ENCODE data around the gene TP73. TPM values are rescaled to one million over a fixed set of nuclear protein-coding genes. Genes with fewer than 3 reads are reported as not detected.

TP73 gene
- total RNA-seq, 1 experiment from 2014 or later: 19.2 TPM

GRCh38 chr1:3762151-3762872 lies 110.0 kb downstream of the TP73 start:
- Histone ChIP-seq H3K9ac (ENCODE audit: low read length) (no peak overlapping the region), H4K20me1 (ENCODE audit: insufficient read depth) (no peaks in the 10 kb centered on the region), H3K9me2 (ENCODE audit: insufficient read depth) (no peaks in the 10 kb centered on the region), H3K4me1 (ENCODE audit: control insufficient read depth in 1 of 2, insufficient read depth in 2 of 2, low read length in 2 of 2) (no peaks in the 10 kb centered on the region), H3K27ac (ENCODE audit: low read depth, low read length) (no peak overlapping the region), H2AFZ (ENCODE audit: low read depth, low read length, poor library complexity, severe bottlenecking) (no peak overlapping the region), H3K4me3 (replicated peaks in 1 of 2; ENCODE audit: low read depth in 1 of 2, low read length in 2 of 2) (no peak overlapping the region), H3K79me2 (ENCODE audit: insufficient read depth, low read length) (no peaks in the 10 kb centered on the region), H3K9me3 (ENCODE audit: control insufficient read depth in 1 of 2, insufficient read depth in 1 of 2, low read depth in 1 of 2, low read length in 2 of 2) (no peaks in the 10 kb centered on the region), H3K4me2 (ENCODE audit: low read length) (no peak overlapping the region), H3K36me3 (ENCODE audit: control insufficient read depth in 1 of 2, insufficient read depth in 2 of 2, low read length in 2 of 2) (no peaks in the 10 kb centered on the region), H3K27me3 (ENCODE audit: insufficient read depth, low read length) (peaks cover 7% of the 10 kb centered on the region; the same call in 1 of the 2 replicates)
- ATAC-seq (no peak), DNase-seq (ENCODE audit: low read depth, low spot score) (no peak)
- BruUV-seq (replicated peaks): no TSS peak
- CTCF ChIA-PET: no interaction called here
- RAD21 ChIA-PET (ENCODE audit: low non-redundant PET in 1 of 2, low total read pairs in 2 of 2, uncharacterized antibody in 2 of 2, unreplicated experiment in 2 of 2): no interaction called here
- intact Hi-C loops (cut with micrococcal nuclease): no loop called here
- TF ChIP-seq CEBPB (IDR thresholded peaks at IDR 0.05; ENCODE audit: low read depth): no peak
- no peak for TF ChIP-seq CTCF (IDR thresholded peaks at IDR 0.05 in 2 of 3, conservative IDR thresholded peaks at IDR 0.05 in 1 of 3; ENCODE audit: borderline replicate concordance in 1 of 3, insufficient read depth in 1 of 3, low read depth in 2 of 3, low read length in 2 of 3)
- TF ChIP-seq ZFX (IDR thresholded peaks at IDR 0.05): no peak
- no peak for TF ChIP-seq ZBTB33 (IDR thresholded peaks at IDR 0.05; ENCODE audit: extremely low read depth, insufficient replicate concordance, low read length)
- no peak for TF ChIP-seq POLR2AphosphoS5 (IDR thresholded peaks at IDR 0.05; ENCODE audit: low read depth, low read length)
- TF ChIP-seq TCF7L2 (IDR thresholded peaks at IDR 0.05; ENCODE audit: borderline replicate concordance, extremely low read depth, insufficient read depth, insufficient read length): no peak
- no peak for TF ChIP-seq SP1 (IDR thresholded peaks at IDR 0.05; ENCODE audit: low read depth)
- TF ChIP-seq REST (IDR thresholded peaks at IDR 0.05; ENCODE audit: low read depth): no peak
- no peak for TF ChIP-seq MAX (IDR thresholded peaks at IDR 0.05)
- no peak for TF ChIP-seq EZH2 (IDR thresholded peaks at IDR 0.05)
- no peak for TF ChIP-seq RAD21 (IDR thresholded peaks at IDR 0.05; ENCODE audit: low read depth)
- TF ChIP-seq JUND (IDR thresholded peaks at IDR 0.05): no peak
- TF ChIP-seq EZH2phosphoT487 (IDR thresholded peaks at IDR 0.05; ENCODE audit: borderline replicate concordance): no peak
- no peak for TF ChIP-seq POLR2A (IDR thresholded peaks at IDR 0.05; ENCODE audit: borderline replicate concordance, extremely low read depth, insufficient read depth, insufficient read length)
- TF ChIP-seq ELF1 (IDR thresholded peaks at IDR 0.05; ENCODE audit: borderline replicate concordance, low read depth): no peak
- TF ChIP-seq ZNF274 (IDR thresholded peaks at IDR 0.05; ENCODE audit: low read depth, low read length): no peak
- no peak for TF ChIP-seq YY1 (IDR thresholded peaks at IDR 0.05; ENCODE audit: extremely low read depth, insufficient replicate concordance, low read depth, low read length)
- POLR2A ChIA-PET: no interaction called here
